Panc1 (cell line): ENCODE data around the gene NDUFB2. TPM values are rescaled to one million over a fixed set of nuclear protein-coding genes. Genes with fewer than 3 reads are reported as not detected.

Experiments
- ATAC-seq: fragments of 200-7000 bp; cut with Tn5 transposase; 2 replicates; pipeline ENCODE4 v1.9.1; 2020; ENCODE audit warnings: mild to moderate bottlenecking, moderate library complexity
- BruUV-seq: library from RNA; stranded (reverse); fragments of 400-500 nt; replicated peaks from 2 replicates; lab custom pipeline; 2021; lab: Mats Ljungman, UMichigan
- CTCF ChIA-PET: fragments of 300-600 bp; sonication (Branson Sonifier 250); formaldehyde crosslinking; loops from one replicate; lab custom pipeline; 2022; ENCODE audit warnings: antibody characterized with exemption; lab: Charles Lee
- POLR2A ChIA-PET: fragments of 300-600 bp; sonication (Branson Sonifier 250); formaldehyde crosslinking; loops from one replicate; lab custom pipeline; 2022; ENCODE audit warnings: antibody characterized with exemption; lab: Charles Lee
- DNase-seq: peaks from one replicate; pipeline ENCODE4 v3.0.0-alpha.2; 2010; ENCODE audit warnings: low read depth, low spot score
- H3K27ac ChIP-seq: 2 replicates; pipeline ENCODE4 v1.5.1; 2011; ENCODE audit warnings: mild to moderate bottlenecking, low read length, inconsistent platforms
- H3K27me3 ChIP-seq: fragments of 200-500 bp; sonication (Bioruptor generic); 2 replicates; pipeline ENCODE4 v1.6.0; 2014; ENCODE audit warnings: low read length, inconsistent platforms; ENCODE audit not compliant: control insufficient read depth, insufficient read depth
- H3K36me3 ChIP-seq: fragments of 200-500 bp; sonication (Bioruptor generic); 2 replicates; pipeline ENCODE4 v1.5.1; 2014; ENCODE audit warnings: inconsistent platforms, mild to moderate bottlenecking, low read length, moderate library complexity; ENCODE audit not compliant: control insufficient read depth, insufficient read depth
- H3K4me1 ChIP-seq: 2 replicates; pipeline ENCODE4 v1.5.1; 2011; ENCODE audit warnings: inconsistent platforms, mild to moderate bottlenecking, low read length, moderate library complexity; ENCODE audit not compliant: control insufficient read depth, insufficient read depth
- H3K4me3 ChIP-seq, 2 experiments: 2 replicates each; pipeline ENCODE4 v1.5.1; 2011 to 2012; ENCODE audit warnings: low read depth in 2 of 2, low read length in 2 of 2, mild to moderate bottlenecking in 2 of 2, inconsistent platforms in 1 of 2, moderate library complexity in 1 of 2
- H3K9me3 ChIP-seq: fragments of 200-500 bp; sonication (Bioruptor generic); 2 replicates; pipeline ENCODE4 v1.5.1; 2014; ENCODE audit warnings: low read depth, mild to moderate bottlenecking, inconsistent platforms, low read length, moderate library complexity; ENCODE audit not compliant: control insufficient read depth, insufficient read depth
- POLR2AphosphoS5 ChIP-seq: IDR thresholded peaks from 2 replicates; pipeline ENCODE4 v1.6.1; 2012; ENCODE audit warnings: mild to moderate bottlenecking, low read depth, low read length, moderate library complexity
- REST ChIP-seq, 2 experiments: IDR thresholded peaks; 2 replicates each; pipeline ENCODE4 v1.6.1; 2011 to 2012; ENCODE audit warnings: low read depth in 2 of 2, control low read depth in 1 of 2, low read length in 1 of 2, mild to moderate bottlenecking in 1 of 2, moderate library complexity in 1 of 2; ENCODE audit not compliant: insufficient read depth in 1 of 2
- SIN3A ChIP-seq: IDR thresholded peaks from 2 replicates; pipeline ENCODE4 v1.6.1; 2012; ENCODE audit warnings: low read depth, mild to moderate bottlenecking, low read length, moderate library complexity, borderline replicate concordance; ENCODE audit not compliant: insufficient read depth
- TCF7L2 ChIP-seq: IDR thresholded peaks from 2 replicates; pipeline ENCODE4 v1.6.1; 2011; ENCODE audit warnings: mild to moderate bottlenecking, low read depth, low read length, inconsistent platforms
- in situ Hi-C: cut with HindIII; loops from 2 replicates; pipeline ENCODE4 v1.10.0; 2016; ENCODE audit warnings: low sequenced_read_pairs, low pct_unique_long_range_greater_than_20kb
- intact Hi-C: fragments of 100-400 bp; cut with micrococcal nuclease; formaldehyde crosslinking; loops from one replicate; pipeline ENCODE4 v1.10.0; 2022; ENCODE audit not compliant: unreplicated experiment
- total RNA-seq: library from RNA; stranded (reverse); gene quantifications from one replicate; pipeline ENCODE4 v1.2.1, GENCODE V29; 2021; ENCODE audit not compliant: unreplicated experiment
- TF ChIP-seq, protein P1 (sequence below): fragments of 450-650 bp; IDR thresholded peaks from 2 replicates; pipeline ENCODE4 v1.5.1; 2017; ENCODE audit warnings: mild to moderate bottlenecking

NDUFB2 gene
- total RNA-seq, 1 experiment from 2014 or later: 246 TPM

GRCh38 chr7:140675726-140676125 is 20.8 kb upstream of the NDUFB2 start:
- no peak for DNase-seq
- TF ChIP-seq SIN3A (no peak), TCF7L2 (no peak), REST (IDR thresholded peaks at IDR 0.05; ENCODE audit: insufficient read depth in 1 of 2, low read depth in 2 of 2, low read length in 1 of 2) (no peak), POLR2AphosphoS5 (no peak)
- TF ChIP-seq, protein P1, sequence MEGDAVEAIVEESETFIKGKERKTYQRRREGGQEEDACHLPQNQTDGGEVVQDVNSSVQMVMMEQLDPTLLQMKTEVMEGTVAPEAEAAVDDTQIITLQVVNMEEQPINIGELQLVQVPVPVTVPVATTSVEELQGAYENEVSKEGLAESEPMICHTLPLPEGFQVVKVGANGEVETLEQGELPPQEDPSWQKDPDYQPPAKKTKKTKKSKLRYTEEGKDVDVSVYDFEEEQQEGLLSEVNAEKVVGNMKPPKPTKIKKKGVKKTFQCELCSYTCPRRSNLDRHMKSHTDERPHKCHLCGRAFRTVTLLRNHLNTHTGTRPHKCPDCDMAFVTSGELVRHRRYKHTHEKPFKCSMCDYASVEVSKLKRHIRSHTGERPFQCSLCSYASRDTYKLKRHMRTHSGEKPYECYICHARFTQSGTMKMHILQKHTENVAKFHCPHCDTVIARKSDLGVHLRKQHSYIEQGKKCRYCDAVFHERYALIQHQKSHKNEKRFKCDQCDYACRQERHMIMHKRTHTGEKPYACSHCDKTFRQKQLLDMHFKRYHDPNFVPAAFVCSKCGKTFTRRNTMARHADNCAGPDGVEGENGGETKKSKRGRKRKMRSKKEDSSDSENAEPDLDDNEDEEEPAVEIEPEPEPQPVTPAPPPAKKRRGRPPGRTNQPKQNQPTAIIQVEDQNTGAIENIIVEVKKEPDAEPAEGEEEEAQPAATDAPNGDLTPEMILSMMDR: no peak
- BruUV-seq: no TSS peak
- H3K27me3 ChIP-seq: no peaks in the 10 kb centered on the region
- no peaks in the 10 kb centered on the region for H3K9me3 ChIP-seq
- in situ Hi-C loops (no loop called here), intact Hi-C loops (loop anchor here (10.0 kb wide), 1 partner anchor 309 kb away; no protein-coding TSS in a partner anchor)
- no peaks in the 10 kb centered on the region; the same call in 1 of the 2 replicates for H3K4me1 ChIP-seq
- H3K4me3 ChIP-seq: no peak overlapping the region
- ATAC-seq: no peak
- no peaks in the 10 kb centered on the region for H3K36me3 ChIP-seq
- POLR2A ChIA-PET: no interaction called here
- CTCF ChIA-PET: interaction anchor here (1.5 kb wide), 1 partner anchor 308 kb away, joined by 4 read pairs; no protein-coding TSS in a partner anchor
- H3K27ac ChIP-seq: no peak overlapping the region

GRCh38 chr7:140676306-140676705 is 20.2 kb upstream of the NDUFB2 start:
- POLR2A ChIA-PET: no interaction called here
- CTCF ChIA-PET: interaction anchor here (1.5 kb wide), 1 partner anchor 307 kb away, joined by 4 read pairs; no protein-coding TSS in a partner anchor
- intact Hi-C loops: loop anchor here (10.0 kb wide), 1 partner anchor 308 kb away; no protein-coding TSS in a partner anchor

More at GRCh38 chr7:140676306-140676705, 20.2 kb upstream of the NDUFB2 start:
- H3K4me3 ChIP-seq: no peak overlapping the region
- TF ChIP-seq REST (IDR thresholded peaks at IDR 0.05; ENCODE audit: insufficient read depth in 1 of 2, low read depth in 2 of 2, low read length in 1 of 2) (no peak), POLR2AphosphoS5 (no peak), SIN3A (no peak), TCF7L2 (no peak)
- TF ChIP-seq, protein P1: no peak
- no TSS peak for BruUV-seq
- H3K9me3 ChIP-seq: no peaks in the 10 kb centered on the region
- ATAC-seq (no peak), DNase-seq (no peak)
- no peaks in the 10 kb centered on the region; the same call in 1 of the 2 replicates for H3K4me1 ChIP-seq
- H3K27ac ChIP-seq: no peak overlapping the region
- H3K36me3 ChIP-seq: no peaks in the 10 kb centered on the region
- H3K27me3 ChIP-seq: no peaks in the 10 kb centered on the region
- in situ Hi-C loops: no loop called here
